ENCODE data around the gene PEPD. TPM values are rescaled to one million over a fixed set of nuclear protein-coding genes. Genes with fewer than 3 reads are reported as not detected.
"Not testable (repeated sequence)": the region's sequence is repeated elsewhere in the genome, so short reads cannot be mapped to it uniquely, and the experiment has no call there.

The PEPD gene
- total RNA-seq, 1 donor: 87.9 TPM

- no peak overlapping the region for H3K27ac ChIP-seq (ENCODE audit: low read depth, low read length)
- peak; percentile 54 for DNase-seq (ENCODE audit: insufficient read length, low spot score, missing footprints)
- H3K27me3 ChIP-seq (ENCODE audit: insufficient read depth, low read length): no peaks in the 10 kb centered on the region
- no peaks in the 10 kb centered on the region for H3K79me2 ChIP-seq (ENCODE audit: insufficient read depth, low read length)
- no peaks in the 10 kb centered on the region for H4K20me1 ChIP-seq (ENCODE audit: insufficient read depth, low read length)
- no peak overlapping the region for H3K4me2 ChIP-seq (ENCODE audit: insufficient read depth, low read length)
- H3K4me1 ChIP-seq (ENCODE audit: insufficient read depth, low read length): no peaks in the 10 kb centered on the region
- no peak for TF ChIP-seq CTCF (IDR thresholded peaks at IDR 0.05; ENCODE audit: extremely low read depth, low read depth, low read length)
- no peak overlapping the region for H2AFZ ChIP-seq (ENCODE audit: low read length)
- no peaks in the 10 kb centered on the region for H3K9me3 ChIP-seq (ENCODE audit: low read depth, low read length)
- H3K36me3 ChIP-seq (ENCODE audit: insufficient read depth, low read length): peaks cover 4% of the 10 kb centered on the region
- H3K4me3 ChIP-seq (ENCODE audit: insufficient read depth, low read length): no peak overlapping the region
These were observed 28.0 kb downstream of the PEPD start for GRCh38 chr19:33493401-33494275.

GRCh38 chr19:33492951-33493350 lies 28.6 kb downstream of the PEPD start:
- H3K9me3 ChIP-seq (ENCODE audit: low read depth, low read length): no peaks in the 10 kb centered on the region
- H3K4me3 ChIP-seq (ENCODE audit: insufficient read depth, low read length): no peak overlapping the region
- TF ChIP-seq CTCF (IDR thresholded peaks at IDR 0.05; ENCODE audit: extremely low read depth, low read depth, low read length): no peak

GRCh38 chr19:33492090-33492489 lies 29.5 kb downstream of the PEPD start:
- H3K27me3 ChIP-seq (ENCODE audit: insufficient read depth, low read length): no peaks in the 10 kb centered on the region
- H3K4me2 ChIP-seq (ENCODE audit: insufficient read depth, low read length): no peak overlapping the region
- peaks cover 4% of the 10 kb centered on the region for H3K36me3 ChIP-seq (ENCODE audit: insufficient read depth, low read length)
- no peaks in the 10 kb centered on the region for H4K20me1 ChIP-seq (ENCODE audit: insufficient read depth, low read length)
- no peaks in the 10 kb centered on the region for H3K4me1 ChIP-seq (ENCODE audit: insufficient read depth, low read length)
- TF ChIP-seq CTCF (IDR thresholded peaks at IDR 0.05; ENCODE audit: extremely low read depth, low read depth, low read length): no peak
- H3K27ac ChIP-seq (ENCODE audit: low read depth, low read length): no peak overlapping the region
- H3K9me3 ChIP-seq (ENCODE audit: low read depth, low read length): no peaks in the 10 kb centered on the region
- peak; percentile 65 for DNase-seq (ENCODE audit: insufficient read length, low spot score, missing footprints)
- H2AFZ ChIP-seq (ENCODE audit: low read length): no peak overlapping the region
- H3K79me2 ChIP-seq (ENCODE audit: insufficient read depth, low read length): no peaks in the 10 kb centered on the region
- H3K4me3 ChIP-seq (ENCODE audit: insufficient read depth, low read length): no peak overlapping the region

More at GRCh38 chr19:33492951-33493350, 28.6 kb downstream of the PEPD start:
- Histone ChIP-seq H3K79me2 (ENCODE audit: insufficient read depth, low read length) (no peaks in the 10 kb centered on the region), H3K36me3 (ENCODE audit: insufficient read depth, low read length) (peaks cover 4% of the 10 kb centered on the region), H3K4me1 (ENCODE audit: insufficient read depth, low read length) (no peaks in the 10 kb centered on the region), H3K4me2 (ENCODE audit: insufficient read depth, low read length) (no peak overlapping the region), H4K20me1 (ENCODE audit: insufficient read depth, low read length) (no peaks in the 10 kb centered on the region), H2AFZ (ENCODE audit: low read length) (no peak overlapping the region), H3K27me3 (ENCODE audit: insufficient read depth, low read length) (no peaks in the 10 kb centered on the region), H3K27ac (ENCODE audit: low read depth, low read length) (no peak overlapping the region)
- DNase-seq (ENCODE audit: insufficient read length, low spot score, missing footprints): peak; percentile 46

- not testable (repeated sequence) for H3K36me3 ChIP-seq (ENCODE audit: insufficient read depth, low read length); H3K4me1 ChIP-seq (ENCODE audit: insufficient read depth, low read length); H3K4me3 ChIP-seq (ENCODE audit: insufficient read depth, low read length); H4K20me1 ChIP-seq (ENCODE audit: insufficient read depth, low read length); H3K27me3 ChIP-seq (ENCODE audit: insufficient read depth, low read length); DNase-seq (ENCODE audit: insufficient read length, low spot score, missing footprints); H2AFZ ChIP-seq (ENCODE audit: low read length); H3K79me2 ChIP-seq (ENCODE audit: insufficient read depth, low read length); H3K27ac ChIP-seq (ENCODE audit: low read depth, low read length); H3K4me2 ChIP-seq (ENCODE audit: insufficient read depth, low read length); H3K9me3 ChIP-seq (ENCODE audit: low read depth, low read length)
These were observed 31.0 kb downstream of the PEPD start for GRCh38 chr19:33490596-33490995.

Measured in osteoblast (primary cell).